A549 treated with CpdA at 1 μM for 4 hours (cell line): ENCODE measurements around the gene C10orf71. TPM values are rescaled to one million over a fixed set of nuclear protein-coding genes. Genes with fewer than 3 reads are reported as not detected.

ENCODE experiments used
- total RNA-seq: library from RNA; stranded (reverse); fragments of 200-300 nt; extraction: Qiagen RNA extraction; gene quantifications from 5 replicates; pipeline ENCODE4 v1.2.3, GENCODE V29; 2022; ENCODE audit warnings: low read depth

C10orf71 gene
- not detected in 5 replicates for total RNA-seq

DNA sequence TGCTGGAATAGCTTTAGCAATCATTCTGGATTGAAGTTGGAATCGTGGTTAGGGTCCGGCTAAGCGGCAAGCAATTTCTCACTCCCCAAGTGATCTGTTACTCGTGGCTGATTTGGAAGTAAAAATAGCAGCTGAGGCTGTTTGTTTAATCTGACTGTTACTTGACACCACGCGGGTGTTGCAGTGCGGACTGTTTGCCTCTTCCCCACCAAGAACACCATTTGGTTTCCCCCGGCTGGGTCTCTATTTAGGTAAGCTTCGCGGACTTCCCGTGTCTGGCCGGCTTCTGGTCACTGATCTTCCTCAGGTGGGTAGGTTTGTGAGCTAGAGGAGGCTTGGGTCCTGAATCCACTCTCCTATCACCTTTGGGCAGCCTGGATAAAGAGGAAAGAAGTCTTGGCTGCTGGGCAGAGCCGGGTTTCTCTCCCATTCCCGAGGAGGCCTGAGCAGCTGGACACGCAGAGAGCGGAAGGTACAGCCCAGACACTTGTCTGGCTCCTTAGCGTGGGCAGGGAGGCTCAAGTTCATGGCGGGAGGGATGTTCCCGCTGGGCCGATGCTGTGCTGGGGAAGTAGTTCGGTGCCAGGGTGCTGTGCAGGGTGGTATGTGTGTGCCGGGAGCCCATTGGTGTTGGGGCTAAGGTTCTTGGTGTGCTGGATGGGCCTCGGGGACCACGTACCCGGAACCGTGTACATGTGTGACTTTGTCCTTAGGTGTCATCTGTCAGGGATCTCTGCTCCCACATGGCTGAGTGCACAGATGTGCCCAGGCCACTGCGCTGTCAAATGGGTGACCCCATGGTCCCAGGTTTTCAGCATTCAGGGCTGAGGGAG, at the start of gene C10orf71:
TSS of gene C10orf71 (plus strand) at position 188 of the 833 bp plus-strand sequence. CDS start 23,376 bp downstream, outside the sequence.

Other genes starting within 250 kb of the C10orf71 start
- gene VSTM4, start 183.6 kb upstream of the C10orf71 start, total RNA-seq = 0.34 to 0.54 TPM (median 0.39 TPM) in 5 replicates
- not detected in 5 replicates for gene FAM170B, start 165.1 kb upstream of the C10orf71 start, total RNA-seq
- not detected in 5 replicates for gene TMEM273, start 110.8 kb upstream of the C10orf71 start, total RNA-seq
- gene DRGX, start 96.9 kb downstream of the C10orf71 start, total RNA-seq = not detected in 5 replicates
- gene ERCC6, start 240.0 kb downstream of the C10orf71 start, total RNA-seq = 5.3 to 7.5 TPM (median 5.3 TPM) in 5 replicates